Mesendoderm (in vitro differentiated cells): ENCODE data around the gene GALNT4.

Source experiments
- DNase-seq: peaks from one replicate; pipeline ENCODE4 v3.0.0; 2013
- H2AK5ac ChIP-seq: 2 replicates; pipeline ENCODE4 v1.6.1; 2013; ENCODE audit warnings: low read length, inconsistent platforms
- H2BK120ac ChIP-seq: 2 replicates; pipeline ENCODE4 v1.6.1; 2013; ENCODE audit warnings: low read depth, mild to moderate bottlenecking, low read length, moderate library complexity, mixed read lengths
- H2BK15ac ChIP-seq: replicated peaks from 2 replicates; pipeline ENCODE4 v1.6.1; 2013; ENCODE audit warnings: low read depth, mild to moderate bottlenecking, moderate library complexity
- H2BK5ac ChIP-seq: 2 replicates; pipeline ENCODE4 v1.6.1; 2013; ENCODE audit warnings: low read length, inconsistent platforms
- H3K18ac ChIP-seq: 2 replicates; pipeline ENCODE4 v1.6.1; 2013; ENCODE audit warnings: mild to moderate bottlenecking, low read length, mixed read lengths
- H3K23ac ChIP-seq: one replicate; pipeline ENCODE4 v1.6.1; 2013; ENCODE audit warnings: low read length
- H3K27ac ChIP-seq: 2 replicates; pipeline ENCODE4 v1.5.1; 2013; ENCODE audit warnings: low read depth, mild to moderate bottlenecking, inconsistent platforms, low read length, moderate library complexity
- H3K27me3 ChIP-seq: 2 replicates; pipeline ENCODE4 v1.6.1; 2013; ENCODE audit warnings: low read length, control low read depth, mild to moderate bottlenecking, inconsistent platforms; ENCODE audit not compliant: insufficient read depth, poor library complexity
- H3K36me3 ChIP-seq: 2 replicates; pipeline ENCODE4 v1.6.1; 2013; ENCODE audit warnings: low read length, inconsistent platforms; ENCODE audit not compliant: control insufficient read depth, insufficient read depth
- H3K4ac ChIP-seq: one replicate; pipeline ENCODE4 v1.6.1; 2013; ENCODE audit warnings: low read depth, mild to moderate bottlenecking, low read length, moderate library complexity
- H3K4me1 ChIP-seq: 2 replicates; pipeline ENCODE4 v1.6.1; 2013; ENCODE audit warnings: low read depth, low read length, inconsistent platforms; ENCODE audit not compliant: control insufficient read depth
- H3K4me2 ChIP-seq: 2 replicates; pipeline ENCODE4 v1.6.1; 2013; ENCODE audit warnings: low read length
- H3K4me3 ChIP-seq: 2 replicates; pipeline ENCODE4 v1.5.1; 2013; ENCODE audit warnings: mild to moderate bottlenecking, low read length
- H3K56ac ChIP-seq: one replicate; pipeline ENCODE4 v1.6.1; 2013; ENCODE audit warnings: low read length
- H3K79me1 ChIP-seq: 2 replicates; pipeline ENCODE4 v1.6.1; 2013; ENCODE audit warnings: low read length, inconsistent platforms
- H3K79me2 ChIP-seq: 2 replicates; pipeline ENCODE4 v1.6.1; 2013; ENCODE audit warnings: mild to moderate bottlenecking, low read length; ENCODE audit not compliant: control insufficient read depth, insufficient read depth
- H3K9ac ChIP-seq: 2 replicates; pipeline ENCODE4 v1.6.1; 2013; ENCODE audit warnings: low read length, inconsistent platforms
- H4K5ac ChIP-seq: one replicate; pipeline ENCODE4 v1.6.1; 2013; ENCODE audit warnings: low read length
- H4K8ac ChIP-seq: one replicate; pipeline ENCODE4 v1.6.1; 2013; ENCODE audit warnings: low read depth, mild to moderate bottlenecking, control low read depth, low read length, moderate library complexity
- WGBS: extraction: QIAGEN DNeasy Blood & Tissue Kit; methylation state at CpG from one replicate; pipeline ENCODE4 v1.1.7; 2013; ENCODE audit warnings: low lambda C conversion rate, missing lambda C conversion rate; ENCODE audit not compliant: insufficient coverage; ENCODE audit errors: extremely low coverage; 5-methylcytosine and 5-hydroxymethylcytosine counted together

Gene GALNT4

DNA sequence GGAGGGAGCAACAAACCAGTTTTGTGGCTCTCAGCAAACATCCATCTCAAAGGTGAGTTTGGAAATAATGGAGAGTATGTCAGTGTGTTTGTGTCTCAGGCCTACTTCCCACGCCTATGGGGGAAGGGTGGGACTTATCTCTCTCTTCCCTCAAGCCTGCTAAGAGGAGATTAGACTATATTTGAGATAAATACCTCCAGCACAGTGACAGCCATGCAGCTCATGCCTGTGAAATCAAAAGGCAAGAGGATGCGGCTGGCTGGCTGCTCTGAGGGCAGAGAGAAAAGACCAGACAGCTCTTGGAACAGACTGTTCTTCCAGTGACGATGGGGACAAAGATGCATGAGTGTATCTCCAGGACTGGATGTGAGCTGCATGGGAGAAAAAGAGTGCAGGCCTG lies 16.0 kb upstream of the GALNT4 start:
- Histone ChIP-seq H3K4me3 (no peak overlapping the region), H2BK15ac (no peak overlapping the region), H3K79me1 (no peaks in the 10 kb centered on the region), H3K4me1 (peaks cover 3% of the 10 kb centered on the region), H3K36me3 (no peaks in the 10 kb centered on the region), H2BK120ac (no peak overlapping the region), H3K79me2 (no peaks in the 10 kb centered on the region), H2BK5ac (no peak overlapping the region), H4K8ac (no peak overlapping the region), H3K56ac (no peak overlapping the region), H3K18ac (no peak overlapping the region), H2AK5ac (no peak overlapping the region), H3K4ac (no peak overlapping the region), H3K4me2 (no peak overlapping the region), H3K23ac (no peak overlapping the region), H3K9ac (no peak overlapping the region), H4K5ac (no peak overlapping the region), H3K27me3 (no peaks in the 10 kb centered on the region), H3K27ac (no peak overlapping the region)
- WGBS: no CpG with 5 or more reads among the region's 3 CpGs
- peak; percentile 53 for DNase-seq

DNA sequence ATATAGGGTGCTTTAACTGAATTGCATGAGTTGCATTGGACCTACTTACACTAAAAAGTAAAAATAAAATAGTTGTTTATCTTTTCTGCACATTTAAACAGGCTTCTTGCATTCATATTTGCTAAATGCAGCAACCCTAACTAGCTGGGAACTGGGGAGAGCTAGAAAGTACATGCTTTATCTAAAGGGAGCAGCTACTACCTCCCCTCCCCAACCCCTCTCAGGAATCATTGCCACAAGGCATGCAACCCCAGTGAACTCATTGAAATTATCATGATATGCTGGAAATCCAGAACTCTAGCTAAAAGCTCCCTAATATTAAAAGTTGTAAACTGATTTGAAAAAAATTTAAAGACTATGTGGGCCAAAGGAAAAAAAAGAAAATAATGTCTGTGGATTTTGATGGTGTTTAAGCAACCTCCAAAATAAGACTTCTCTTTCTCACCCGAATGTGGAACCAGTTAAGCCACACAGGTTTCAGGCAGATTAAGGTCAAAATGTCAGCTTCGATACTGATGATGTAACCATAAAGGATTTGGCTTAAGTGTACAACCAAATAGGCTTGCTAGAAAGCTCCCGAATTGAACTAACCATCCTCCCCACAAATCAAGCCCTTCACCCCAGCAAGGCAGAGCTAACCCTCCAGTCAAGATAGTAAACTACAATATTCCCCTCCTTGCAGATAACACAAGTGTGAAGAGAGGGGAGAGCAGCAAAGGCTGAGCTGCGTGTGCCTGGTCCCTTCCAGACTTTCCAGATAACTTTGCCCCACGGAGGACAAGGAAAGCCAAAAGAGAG lies 15.0 kb upstream of the GALNT4 start:
- no peak overlapping the region for H3K9ac ChIP-seq
- no CpG with 5 or more reads among the region's 5 CpGs for WGBS
- no peak overlapping the region for H3K4ac ChIP-seq
- H3K36me3 ChIP-seq: no peaks in the 10 kb centered on the region
- no peak overlapping the region for H3K23ac ChIP-seq
- H4K5ac ChIP-seq: no peak overlapping the region
- no peak overlapping the region for H2BK15ac ChIP-seq
- no peak overlapping the region for H2BK5ac ChIP-seq
- H3K79me1 ChIP-seq: no peaks in the 10 kb centered on the region
- no peak overlapping the region for H3K4me3 ChIP-seq
- H3K27me3 ChIP-seq: no peaks in the 10 kb centered on the region
- H2BK120ac ChIP-seq: no peak overlapping the region
- peaks cover 3% of the 10 kb centered on the region for H3K4me1 ChIP-seq
- H3K18ac ChIP-seq: no peak overlapping the region
- no peak overlapping the region for H3K27ac ChIP-seq
- no peak overlapping the region for H3K56ac ChIP-seq
- no peak overlapping the region for H4K8ac ChIP-seq
- H3K4me2 ChIP-seq: no peak overlapping the region
- H3K79me2 ChIP-seq: no peaks in the 10 kb centered on the region
- no peak overlapping the region for H2AK5ac ChIP-seq
- DNase-seq: no peak

DNA sequence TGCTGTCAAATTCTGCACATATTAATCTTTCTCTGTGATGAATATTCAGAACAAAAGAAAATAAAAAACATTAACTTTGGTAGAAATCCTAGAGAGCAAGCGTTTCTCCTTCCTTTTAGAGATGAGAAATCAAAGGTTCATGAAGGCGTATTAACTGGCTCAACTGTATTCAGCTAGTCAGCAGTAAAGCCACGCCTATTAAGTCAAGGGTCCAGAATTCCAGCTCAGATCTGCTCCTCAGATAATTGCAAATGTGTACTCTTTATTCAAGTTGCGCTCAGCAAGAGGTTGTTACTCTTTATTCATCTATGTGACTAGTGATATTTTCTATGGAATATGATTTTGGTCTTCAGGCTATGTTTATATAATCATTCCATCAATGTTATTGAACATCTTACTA lies 14.3 kb upstream of the GALNT4 start:
- no peak overlapping the region for H3K18ac ChIP-seq
- H2AK5ac ChIP-seq: no peak overlapping the region
- no peak overlapping the region for H2BK120ac ChIP-seq
- H3K4me3 ChIP-seq: no peak overlapping the region
- no CpG with 5 or more reads among the region's 4 CpGs for WGBS
- no peak overlapping the region for H4K8ac ChIP-seq
- H4K5ac ChIP-seq: no peak overlapping the region
- H3K27ac ChIP-seq: no peak overlapping the region
- peaks cover 3% of the 10 kb centered on the region for H3K4me1 ChIP-seq
- H3K4me2 ChIP-seq: no peak overlapping the region
- no peak for DNase-seq
- H3K27me3 ChIP-seq: no peaks in the 10 kb centered on the region
- no peak overlapping the region for H3K56ac ChIP-seq
- H3K9ac ChIP-seq: no peak overlapping the region
- H3K79me1 ChIP-seq: no peaks in the 10 kb centered on the region
- no peaks in the 10 kb centered on the region for H3K36me3 ChIP-seq
- no peak overlapping the region for H2BK15ac ChIP-seq
- no peak overlapping the region for H2BK5ac ChIP-seq
- no peak overlapping the region for H3K23ac ChIP-seq
- H3K79me2 ChIP-seq: no peaks in the 10 kb centered on the region
- no peak overlapping the region for H3K4ac ChIP-seq

GRCh38 chr12:89537389-89537788 lies 12.8 kb upstream of the GALNT4 start:
- no peak for DNase-seq
- no peak overlapping the region for H2BK5ac ChIP-seq
- WGBS: no CpG with 5 or more reads among the region's 3 CpGs
- H3K27me3 ChIP-seq: no peaks in the 10 kb centered on the region
- H3K4me2 ChIP-seq: no peak overlapping the region
- no peaks in the 10 kb centered on the region for H3K79me1 ChIP-seq
- H2BK15ac ChIP-seq: no peak overlapping the region
- H3K56ac ChIP-seq: no peak overlapping the region
- H3K36me3 ChIP-seq: no peaks in the 10 kb centered on the region
- H2AK5ac ChIP-seq: no peak overlapping the region
- H3K79me2 ChIP-seq: no peaks in the 10 kb centered on the region
- H4K8ac ChIP-seq: no peak overlapping the region
- H3K18ac ChIP-seq: no peak overlapping the region
- H3K23ac ChIP-seq: no peak overlapping the region
- H3K27ac ChIP-seq: no peak overlapping the region
- H3K4me3 ChIP-seq: no peak overlapping the region
- no peak overlapping the region for H4K5ac ChIP-seq
- H3K4ac ChIP-seq: no peak overlapping the region
- no peak overlapping the region for H2BK120ac ChIP-seq
- peaks cover 3% of the 10 kb centered on the region for H3K4me1 ChIP-seq
- H3K9ac ChIP-seq: no peak overlapping the region

DNA sequence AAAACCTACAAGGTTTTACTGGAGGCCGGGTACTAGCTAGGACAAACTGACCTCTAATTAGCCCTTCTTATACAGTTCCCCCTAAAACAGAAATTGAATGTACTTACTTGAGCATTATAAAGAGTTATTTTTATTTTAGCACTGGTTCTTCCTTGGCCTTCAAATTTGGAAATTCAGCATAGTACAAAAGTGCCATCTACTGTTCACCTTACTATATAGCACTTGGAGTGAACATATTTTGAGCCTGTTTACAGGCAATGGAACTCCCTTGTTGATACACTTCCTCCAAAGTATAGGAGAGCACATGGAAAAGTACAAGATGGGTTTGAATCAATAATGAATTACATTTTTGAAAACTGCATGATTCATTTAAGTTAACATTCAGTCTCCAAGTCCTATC lies 5.1 kb upstream of the GALNT4 start:
- Histone ChIP-seq H3K4ac (no peak overlapping the region), H2BK120ac (no peak overlapping the region), H3K79me1 (no peaks in the 10 kb centered on the region), H3K36me3 (no peaks in the 10 kb centered on the region), H3K4me2 (no peak overlapping the region), H4K5ac (no peak overlapping the region), H3K56ac (no peak overlapping the region), H3K27ac (no peak overlapping the region), H3K23ac (no peak overlapping the region), H3K4me1 (no peaks in the 10 kb centered on the region), H3K79me2 (no peaks in the 10 kb centered on the region), H3K9ac (no peak overlapping the region), H2BK5ac (no peak overlapping the region), H3K18ac (no peak overlapping the region), H2BK15ac (no peak overlapping the region), H4K8ac (no peak overlapping the region), H3K4me3 (no peak overlapping the region), H3K27me3 (no peaks in the 10 kb centered on the region), H2AK5ac (no peak overlapping the region)
- DNase-seq: peak; percentile 46
- WGBS: no CpG with 5 or more reads among the region's 1 CpG

GRCh38 chr12:89528434-89528833 lies 3.8 kb upstream of the GALNT4 start:
- H3K4ac ChIP-seq: no peak overlapping the region
- H3K79me2 ChIP-seq: peaks cover under 1% of the 10 kb centered on the region
- H2BK5ac ChIP-seq: no peak overlapping the region
- no CpG with 5 or more reads among the region's 4 CpGs for WGBS
- H3K9ac ChIP-seq: no peak overlapping the region
- no peak overlapping the region for H3K4me2 ChIP-seq
- no peak overlapping the region for H3K23ac ChIP-seq
- no peaks in the 10 kb centered on the region for H3K27me3 ChIP-seq
- no peak overlapping the region for H4K5ac ChIP-seq
- H3K18ac ChIP-seq: no peak overlapping the region
- H3K79me1 ChIP-seq: peaks cover 3% of the 10 kb centered on the region
- no peak overlapping the region for H3K27ac ChIP-seq
- no peak overlapping the region for H3K56ac ChIP-seq
- H3K4me3 ChIP-seq: no peak overlapping the region
- no peaks in the 10 kb centered on the region for H3K36me3 ChIP-seq
- H4K8ac ChIP-seq: no peak overlapping the region
- H2AK5ac ChIP-seq: no peak overlapping the region
- no peak overlapping the region for H2BK120ac ChIP-seq
- H3K4me1 ChIP-seq: peaks cover 5% of the 10 kb centered on the region
- no peak for DNase-seq
- H2BK15ac ChIP-seq: no peak overlapping the region
